Muscle of leg (tissue), 11 donors: ENCODE data around the gene HBE1. TPM values are rescaled to one million over a fixed set of nuclear protein-coding genes. Genes with fewer than 3 reads are reported as not detected.

Experiments used
- DNase-seq: peaks from one replicate; pipeline ENCODE4 v3.0.0; 2013
- H3K27ac ChIP-seq: one replicate; pipeline ENCODE4 v1.5.1; 2013; ENCODE audit warnings: mild to moderate bottlenecking, low read length, control low read depth
- H3K27me3 ChIP-seq: one replicate; pipeline ENCODE4 v1.6.1; 2013; ENCODE audit warnings: low read length; ENCODE audit not compliant: control insufficient read depth, insufficient read depth
- H3K36me3 ChIP-seq: one replicate; pipeline ENCODE4 v1.6.1; 2013; ENCODE audit warnings: low read length; ENCODE audit not compliant: control insufficient read depth, insufficient read depth
- H3K4me1 ChIP-seq: one replicate; pipeline ENCODE4 v1.6.1; 2013; ENCODE audit warnings: low read length; ENCODE audit not compliant: control insufficient read depth, insufficient read depth
- H3K4me3 ChIP-seq: one replicate; pipeline ENCODE4 v1.5.1; 2013; ENCODE audit warnings: low read length, control low read depth
- H3K9me3 ChIP-seq: replicated peaks from 2 replicates; pipeline ENCODE4 v1.6.1; 2013; ENCODE audit warnings: low read depth, low read length; ENCODE audit not compliant: control insufficient read depth
- WGBS: methylation state at CpG from one replicate; pipeline ENCODE4 v1.1.5; 2013; ENCODE audit warnings: missing lambda C conversion rate; ENCODE audit not compliant: insufficient coverage; 5-methylcytosine and 5-hydroxymethylcytosine counted together
- polyA plus RNA-seq, 8 donors: library from polyadenylated mRNA; unstranded; fragments of 120-200 nt; gene quantifications; one replicate each; pipeline versions ENCODE4 v1.2.1 to v1.2.3, GENCODE V29; 2013; ENCODE audit warnings: inconsistent platforms in 1 of 8, low replicate concordance in 1 of 8; ENCODE audit not compliant: insufficient read length in 8 of 8, insufficient read depth in 1 of 8
- total RNA-seq: library from RNA; stranded (reverse); fragments of 120-200 nt; gene quantifications from one replicate; pipeline ENCODE4 v1.2.4, GENCODE V29; 2013

Gene HBE1
- total and polyA plus RNA-seq, 9 donors = 6.7 to 64.8 (median 17.1) TPM

- WGBS = no CpG with 5 or more reads among the region's 2 CpGs
- H3K27me3 ChIP-seq = no peaks in the 10 kb centered on the region
- no peak overlapping the region for H3K4me3 ChIP-seq
- no peaks in the 10 kb centered on the region for H3K4me1 ChIP-seq
- H3K27ac ChIP-seq = no peak overlapping the region
- no peaks in the 10 kb centered on the region for H3K36me3 ChIP-seq
- no peak for DNase-seq
- no peaks in the 10 kb centered on the region for H3K9me3 ChIP-seq
These were observed 31.3 kb downstream of the HBE1 start for GRCh38 chr11:5238486-5238885.

- DNase-seq = no peak
- Histone ChIP-seq H3K4me3 (no peak overlapping the region), H3K9me3 (no peaks in the 10 kb centered on the region), H3K4me1 (no peaks in the 10 kb centered on the region), H3K27me3 (no peaks in the 10 kb centered on the region), H3K27ac (no peak overlapping the region), H3K36me3 (no peaks in the 10 kb centered on the region)
- WGBS = 94% methylated on average over 2 of the region's 2 CpGs
These were observed 32.3 kb downstream of the HBE1 start for GRCh38 chr11:5237420-5237819.

GRCh38 chr11:5235364-5236095 is 34.2 kb downstream of the HBE1 start:
- no peak for DNase-seq

GRCh38 chr11:5234381-5234834 is 35.3 kb downstream of the HBE1 start, which contains the start of gene HBD:
Gene HBD, minus strand, starts transcription at chr11:5234483. Its CDS starts 50 bp downstream, at chr11:5234433.
- no peaks in the 10 kb centered on the region for H3K36me3 ChIP-seq
- H3K27ac ChIP-seq = no peak within 1 kb of the TSS
- WGBS = no CpG with 5 or more reads among the region's 2 CpGs
- H3K27me3 ChIP-seq = no peaks in the 10 kb centered on the region
- H3K4me1 ChIP-seq = no peaks in the 10 kb centered on the region
- no peak within 1 kb of the TSS for H3K4me3 ChIP-seq
- no peaks in the 10 kb centered on the region for H3K9me3 ChIP-seq
- DNase-seq = no peak

More at GRCh38 chr11:5235364-5236095, 34.2 kb downstream of the HBE1 start:
- H3K4me1 ChIP-seq = no peaks in the 10 kb centered on the region
- no peak overlapping the region for H3K27ac ChIP-seq
- H3K36me3 ChIP-seq = no peaks in the 10 kb centered on the region
- H3K27me3 ChIP-seq = no peaks in the 10 kb centered on the region
- no peaks in the 10 kb centered on the region for H3K9me3 ChIP-seq
- WGBS = no CpG with 5 or more reads among the region's 5 CpGs
- H3K4me3 ChIP-seq = no peak overlapping the region

- DNase-seq = no peak
- WGBS = no CpG with 5 or more reads among the region's 1 CpG
- Histone ChIP-seq H3K4me1 (no peaks in the 10 kb centered on the region), H3K27me3 (no peaks in the 10 kb centered on the region), H3K36me3 (no peaks in the 10 kb centered on the region), H3K9me3 (no peaks in the 10 kb centered on the region), H3K4me3 (no peak overlapping the region), H3K27ac (no peak overlapping the region)
These were observed 36.4 kb downstream of the HBE1 start for GRCh38 chr11:5233307-5233706.

GRCh38 chr11:5232821-5233220 is 36.9 kb downstream of the HBE1 start:
- DNase-seq = no peak
- WGBS = no CpG with 5 or more reads among the region's 2 CpGs
- Histone ChIP-seq H3K4me1 (no peaks in the 10 kb centered on the region), H3K36me3 (no peaks in the 10 kb centered on the region), H3K9me3 (no peaks in the 10 kb centered on the region), H3K4me3 (no peak overlapping the region), H3K27me3 (no peaks in the 10 kb centered on the region), H3K27ac (no peak overlapping the region)

- 65% methylated on average over 2 of the region's 3 CpGs for WGBS
- Histone ChIP-seq H3K36me3 (no peaks in the 10 kb centered on the region), H3K4me3 (no peak overlapping the region), H3K4me1 (no peaks in the 10 kb centered on the region), H3K27ac (no peak overlapping the region), H3K9me3 (no peaks in the 10 kb centered on the region), H3K27me3 (no peaks in the 10 kb centered on the region)
- no peak for DNase-seq
These were observed 37.6 kb downstream of the HBE1 start for GRCh38 chr11:5232176-5232575.

GRCh38 chr11:5231111-5231510 is 38.6 kb downstream of the HBE1 start:
- no peaks in the 10 kb centered on the region for H3K9me3 ChIP-seq
- DNase-seq = no peak
- no CpG with 5 or more reads among the region's 2 CpGs for WGBS
- no peaks in the 10 kb centered on the region for H3K36me3 ChIP-seq
- no peaks in the 10 kb centered on the region for H3K27me3 ChIP-seq
- no peak overlapping the region for H3K4me3 ChIP-seq
- H3K4me1 ChIP-seq = no peaks in the 10 kb centered on the region
- H3K27ac ChIP-seq = no peak overlapping the region

- no peak for DNase-seq
- Histone ChIP-seq H3K4me1 (no peaks in the 10 kb centered on the region), H3K27ac (no peak overlapping the region), H3K36me3 (no peaks in the 10 kb centered on the region), H3K27me3 (no peaks in the 10 kb centered on the region), H3K9me3 (no peaks in the 10 kb centered on the region), H3K4me3 (no peak overlapping the region)
- WGBS = no CpG with 5 or more reads among the region's 1 CpG
These were observed 39.5 kb downstream of the HBE1 start for GRCh38 chr11:5230266-5230665.

- Histone ChIP-seq H3K27me3 (no peaks in the 10 kb centered on the region), H3K36me3 (no peaks in the 10 kb centered on the region), H3K4me3 (no peak overlapping the region), H3K4me1 (no peaks in the 10 kb centered on the region), H3K27ac (no peak overlapping the region), H3K9me3 (no peaks in the 10 kb centered on the region)
- no peak for DNase-seq
- no CpG with 5 or more reads among the region's 2 CpGs for WGBS
These were observed 39.9 kb downstream of the HBE1 start for GRCh38 chr11:5229796-5230195.
